ENCODE results near the gene ARHGAP40. TPM values are rescaled to one million over a fixed set of nuclear protein-coding genes. Genes with fewer than 3 reads are reported as not detected.
A peak's percentile ranks its signal among the peaks of the same experiment; 100 is the strongest.

ARHGAP40 gene
- total and polyA plus RNA-seq, 2 of the 13 experiments (the other 11 are each of a cell fraction or from before 2014, with no cell fraction given): 0.75 to 2.1 TPM

GRCh38 chr20:38601216-38602184 lies at the start of gene ARHGAP40 (continued):
- peak; percentile 60; the same call in 1 of the 2 replicates for TF ChIP-seq POGK (CRISPR knock-in tag; conservative IDR thresholded peaks at IDR 0.05)
- TF ChIP-seq POLR2A (IDR thresholded peaks at IDR 0.05; ENCODE audit: insufficient read depth in 1 of 2, low read depth in 2 of 2, low read length in 2 of 2): no peak
- TF ChIP-seq MAF1 (CRISPR knock-in tag; IDR thresholded peaks at IDR 0.05; ENCODE audit: borderline replicate concordance): no peak
- TF ChIP-seq NBN (conservative IDR thresholded peaks at IDR 0.05): no peak
- TF ChIP-seq ZNF460 (CRISPR knock-in tag; IDR thresholded peaks at IDR 0.05; ENCODE audit: borderline replicate concordance): no peak
- TF ChIP-seq ELF3 (CRISPR knock-in tag; IDR thresholded peaks at IDR 0.05): no peak
- no peak for TF ChIP-seq TCF7L2 (IDR thresholded peaks at IDR 0.05; ENCODE audit: low read depth, low read length)
- TF ChIP-seq MLLT10 (CRISPR knock-in tag; IDR thresholded peaks at IDR 0.05): no peak
- TF ChIP-seq ARID4A (CRISPR knock-in tag; IDR thresholded peaks at IDR 0.05; ENCODE audit: borderline replicate concordance): peak; percentile 57
- TF ChIP-seq MAFK (conservative IDR thresholded peaks at IDR 0.05 in 1 of 2, IDR thresholded peaks at IDR 0.05 in 1 of 2; ENCODE audit: low read length in 2 of 2): no peak
- TF ChIP-seq HNF1A (IDR thresholded peaks at IDR 0.05; ENCODE audit: low read depth): no peak
- no peak for TF ChIP-seq HNF1A (CRISPR knock-in tag; IDR thresholded peaks at IDR 0.05; ENCODE audit: borderline replicate concordance)
- peak; percentile 2; the same call in 1 of the 2 replicates for TF ChIP-seq STAG1 (CRISPR knock-in tag; IDR thresholded peaks at IDR 0.05)
- TF ChIP-seq KDM6A (CRISPR knock-in tag; IDR thresholded peaks at IDR 0.05; ENCODE audit: low read depth): no peak
- TF ChIP-seq CENPBD1 (CRISPR knock-in tag; IDR thresholded peaks at IDR 0.05; ENCODE audit: borderline replicate concordance, low read depth): no peak
- TF ChIP-seq ZNF644 (CRISPR knock-in tag; IDR thresholded peaks at IDR 0.05; ENCODE audit: low read depth): no peak
